Body of pancreas (tissue), 4 donors: ENCODE results near the gene NUDT7. TPM values are rescaled to one million over a fixed set of nuclear protein-coding genes. Genes with fewer than 3 reads are reported as not detected.

Experiments used
- ATAC-seq: fragments of 150-250 bp; one replicate; pipeline ENCODE4 v1.9.1; 2016
- DNase-seq, 4 donors: peaks; one replicate each; pipeline ENCODE4 v3.0.0-alpha.2; 2019
- H3K27ac ChIP-seq, 4 donors: fragments of 200-600 bp; sonication (generic); 1 replicate in 3 of 4; 2 replicates in 1 of 4; pipeline versions ENCODE4 v1.5.1 to v1.6.1; 2016 to 2019; ENCODE audit warnings: mild to moderate bottlenecking in 1 of 4, mixed read lengths in 1 of 4, moderate library complexity in 1 of 4
- H3K27me3 ChIP-seq, 2 donors: fragments of 200-600 bp; sonication (generic); one replicate each; pipeline ENCODE4 v1.6.0; 2016; ENCODE audit warnings: mild to moderate bottlenecking in 1 of 2
- H3K36me3 ChIP-seq, 2 donors: fragments of 200-600 bp; sonication (generic); replicated peaks in 1 of 2; 2 replicates each; pipeline ENCODE4 v1.5.1; 2016; ENCODE audit warnings: low read depth in 2 of 2; ENCODE audit not compliant: insufficient read depth in 1 of 2
- H3K4me1 ChIP-seq: fragments of 200-600 bp; sonication (generic); one replicate; pipeline ENCODE4 v1.6.0; 2016
- H3K4me3 ChIP-seq, 2 donors: fragments of 200-600 bp; sonication (generic); 1 replicate in 1 of 2; 2 replicates in 1 of 2; pipeline ENCODE4 v1.5.1; 2016 to 2019
- H3K9me3 ChIP-seq, 3 donors: fragments of 200-600 bp; sonication (generic); 1 replicate in 2 of 3; 2 replicates in 1 of 3; pipeline ENCODE4 v1.5.1; 2016
- POLR2A ChIP-seq, 3 donors: fragments of 450-650 bp; IDR thresholded peaks; one replicate each; pipeline ENCODE4 v1.6.1; 2016; ENCODE audit warnings: antibody characterized with exemption in 3 of 3, mild to moderate bottlenecking in 2 of 3
- WGBS, 2 donors: methylation state at CpG; one replicate each; pipeline ENCODE4 v1.1.5; 2017; 5-methylcytosine and 5-hydroxymethylcytosine counted together
- intact Hi-C: fragments of 100-400 bp; cut with DNase I; formaldehyde crosslinking; loops from one replicate; pipeline ENCODE4 v1.15.1; 2023
- total RNA-seq, 2 donors: library from RNA; depleted of rRNA; stranded (reverse); fragments of >200 nt; gene quantifications; one replicate each; pipeline ENCODE4 v1.1.0, GENCODE V29; 2016
- TF ChIP-seq, protein P1 (sequence below), 7 experiments: fragments of 450-650 bp in 4 of 7; fragments of 200-600 bp in 3 of 7; sonication (generic) in 3 of 7; IDR thresholded peaks; one replicate each; pipeline ENCODE4 v1.5.1; 2016 to 2019; ENCODE audit warnings: antibody characterized with exemption in 7 of 7

NUDT7 gene
- 1 to 10 TPM; 5.2 to 9.2 TPM for total RNA-seq

DNA sequence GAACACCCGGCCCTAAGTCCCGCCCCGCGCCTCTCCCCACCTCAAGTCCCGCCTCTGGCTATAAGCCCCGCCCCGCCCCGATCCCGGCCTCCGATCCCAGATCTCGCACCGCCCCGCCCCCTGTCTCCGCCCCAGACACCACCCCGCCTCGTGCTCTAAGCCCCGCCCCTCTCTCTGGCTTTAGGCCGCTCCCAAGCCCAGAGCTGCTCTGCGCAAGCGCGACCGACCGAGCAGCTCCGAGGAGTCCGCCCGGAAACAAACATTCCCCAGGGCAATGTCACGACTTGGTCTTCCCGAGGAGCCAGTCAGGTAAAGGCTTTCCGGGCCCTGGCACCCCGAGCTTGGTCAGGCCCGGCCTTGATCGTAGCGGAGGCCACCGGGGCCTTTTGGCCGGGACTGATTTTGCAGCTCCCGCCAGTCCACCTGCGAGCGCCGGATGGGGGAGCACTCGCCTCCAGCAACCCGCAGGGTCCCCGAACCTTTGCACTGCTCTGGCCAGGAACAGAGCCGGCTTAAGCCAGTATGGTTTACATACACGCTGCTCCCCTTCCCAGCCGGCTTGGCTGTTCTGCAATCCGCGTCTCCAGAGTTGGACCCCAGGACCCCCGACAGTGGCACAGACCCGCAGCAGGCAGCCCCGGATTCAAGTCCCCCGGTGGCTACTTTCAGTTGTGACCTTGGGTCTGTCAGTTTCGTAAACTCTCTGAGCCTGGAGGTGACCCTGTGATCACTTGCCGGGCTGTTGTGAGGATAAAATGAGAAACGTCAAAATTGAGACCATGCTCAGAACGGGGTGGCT is at the start of gene NUDT7:
Gene NUDT7, plus strand, starts transcription at position 206 of the 799 bp plus-strand sequence. Its CDS starts 69 bp downstream, at position 275.
- no peaks in the 10 kb centered on the region for H3K9me3 ChIP-seq
- DNase-seq (peak; percentile 99 to 100 (median 100)), ATAC-seq (peak; percentile 98)
- H3K4me3 ChIP-seq, result peak within 1 kb of the TSS; percentile 24 to 70
- TF ChIP-seq POLR2A (IDR thresholded peaks at IDR 0.05), result peak; percentile 62 to 91 (median 84)
- TF ChIP-seq, protein P1, sequence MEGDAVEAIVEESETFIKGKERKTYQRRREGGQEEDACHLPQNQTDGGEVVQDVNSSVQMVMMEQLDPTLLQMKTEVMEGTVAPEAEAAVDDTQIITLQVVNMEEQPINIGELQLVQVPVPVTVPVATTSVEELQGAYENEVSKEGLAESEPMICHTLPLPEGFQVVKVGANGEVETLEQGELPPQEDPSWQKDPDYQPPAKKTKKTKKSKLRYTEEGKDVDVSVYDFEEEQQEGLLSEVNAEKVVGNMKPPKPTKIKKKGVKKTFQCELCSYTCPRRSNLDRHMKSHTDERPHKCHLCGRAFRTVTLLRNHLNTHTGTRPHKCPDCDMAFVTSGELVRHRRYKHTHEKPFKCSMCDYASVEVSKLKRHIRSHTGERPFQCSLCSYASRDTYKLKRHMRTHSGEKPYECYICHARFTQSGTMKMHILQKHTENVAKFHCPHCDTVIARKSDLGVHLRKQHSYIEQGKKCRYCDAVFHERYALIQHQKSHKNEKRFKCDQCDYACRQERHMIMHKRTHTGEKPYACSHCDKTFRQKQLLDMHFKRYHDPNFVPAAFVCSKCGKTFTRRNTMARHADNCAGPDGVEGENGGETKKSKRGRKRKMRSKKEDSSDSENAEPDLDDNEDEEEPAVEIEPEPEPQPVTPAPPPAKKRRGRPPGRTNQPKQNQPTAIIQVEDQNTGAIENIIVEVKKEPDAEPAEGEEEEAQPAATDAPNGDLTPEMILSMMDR (IDR thresholded peaks at IDR 0.05), result peak in 2 of 7 experiments; percentile 22 to 23
- intact Hi-C loops, result loop anchor here (10.0 kb wide), 1 partner anchor 372 kb away; the partner anchor contains the start of gene WWOX
- H3K27me3 ChIP-seq, result no peaks in the 10 kb centered on the region
- no peaks in the 10 kb centered on the region for H3K36me3 ChIP-seq
- WGBS, 2 donors, result 0 to 3% methylated on average over 16 to 53 of the region's 55 CpGs
- H3K27ac ChIP-seq, result peak within 1 kb of the TSS; percentile 83 to 90 (median 86)
- H3K4me1 ChIP-seq, result peaks cover 10% of the 10 kb centered on the region

DNA sequence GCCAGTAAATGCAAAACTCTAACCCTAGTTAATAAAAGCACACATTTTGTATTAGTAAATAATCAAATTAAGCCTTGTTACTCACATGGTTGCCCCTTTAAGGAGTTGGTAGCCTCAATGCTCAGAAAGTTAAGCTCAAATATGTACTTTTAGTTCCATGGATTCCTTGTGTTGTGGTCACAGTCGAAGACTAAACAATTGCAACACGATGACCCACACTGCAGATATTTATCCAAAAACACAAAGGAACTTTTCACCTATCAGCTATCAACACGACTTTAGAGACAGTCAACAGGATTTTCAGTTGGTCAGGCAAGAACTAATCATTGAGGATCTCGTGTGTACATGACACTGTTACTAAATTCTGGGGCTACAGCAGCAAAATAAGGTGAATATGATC is 47.4 kb upstream of the NUDT7 start:
- no peak overlapping the region for H3K27ac ChIP-seq
- no peak for TF ChIP-seq POLR2A (IDR thresholded peaks at IDR 0.05)
- TF ChIP-seq, protein P1 (IDR thresholded peaks at IDR 0.05), result no peak
- no peaks in the 10 kb centered on the region for H3K9me3 ChIP-seq
- intact Hi-C loops, result loop anchor here (5.0 kb wide), 1 partner anchor 292 kb away; no protein-coding TSS in a partner anchor
- H3K4me1 ChIP-seq, result no peaks in the 10 kb centered on the region
- no peaks in the 10 kb centered on the region for H3K36me3 ChIP-seq
- WGBS, 2 donors, result 9 to 14% methylated on average over 4 of the region's 4 CpGs
- ATAC-seq, result no peak
- no peak overlapping the region for H3K4me3 ChIP-seq
- H3K27me3 ChIP-seq, result no peaks in the 10 kb centered on the region
- no peak for DNase-seq

DNA sequence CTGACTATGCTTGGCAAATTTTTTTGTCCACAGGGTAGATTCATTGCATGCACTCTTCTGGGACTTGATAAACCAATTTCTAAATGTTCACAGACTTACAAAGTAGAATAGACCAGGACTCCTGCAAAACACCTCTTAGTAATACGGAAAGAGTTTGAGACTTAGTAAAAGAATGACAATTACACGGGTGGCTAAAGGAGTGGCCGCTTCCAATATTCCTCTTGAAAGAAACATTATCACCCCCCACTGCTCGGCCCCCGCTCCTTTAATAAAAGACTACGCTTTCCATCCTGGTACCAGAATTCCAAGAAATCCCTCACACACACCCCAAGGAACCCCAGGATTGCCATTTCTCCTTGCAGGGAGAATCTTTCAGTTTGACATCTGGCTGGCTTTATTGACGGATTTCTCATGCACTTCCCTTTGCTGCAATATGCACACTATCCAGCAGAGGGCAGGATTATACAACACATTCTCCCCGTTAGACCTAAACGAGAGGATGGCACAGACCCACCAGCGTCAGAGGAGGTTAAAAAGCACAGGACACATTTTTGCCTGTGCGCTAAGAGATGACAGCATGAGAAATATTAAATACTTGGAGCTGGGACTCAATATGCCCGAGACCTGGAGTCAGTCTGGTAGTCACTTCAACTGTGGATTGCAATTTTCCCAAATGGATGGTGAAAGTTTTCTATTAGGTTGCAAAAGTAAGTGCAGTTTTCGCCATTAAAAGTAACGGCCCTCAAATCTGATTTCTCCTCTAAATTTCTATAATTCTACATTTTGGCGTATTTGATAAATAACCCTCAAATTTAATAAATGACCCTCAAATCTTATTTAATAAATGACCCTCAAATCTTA is 46.6 kb upstream of the NUDT7 start:
- 16 to 20% methylated on average over 15 of the region's 15 CpGs for WGBS, 2 donors
- H3K36me3 ChIP-seq, result no peaks in the 10 kb centered on the region
- no peaks in the 10 kb centered on the region for H3K27me3 ChIP-seq
- intact Hi-C loops, result loop anchor here (5.0 kb wide), 1 partner anchor 292 kb away; no protein-coding TSS in a partner anchor
- DNase-seq, result peak; percentile 68 to 82 (median 74)
- no peaks in the 10 kb centered on the region for H3K4me1 ChIP-seq
- no peaks in the 10 kb centered on the region for H3K9me3 ChIP-seq
- ATAC-seq, result peak; percentile 55
- no peak overlapping the region for H3K27ac ChIP-seq
- H3K4me3 ChIP-seq, result no peak overlapping the region
- TF ChIP-seq, protein P1 (IDR thresholded peaks at IDR 0.05), result peak; percentile 68 to 96 (median 93)
- no peak for TF ChIP-seq POLR2A (IDR thresholded peaks at IDR 0.05)

DNA sequence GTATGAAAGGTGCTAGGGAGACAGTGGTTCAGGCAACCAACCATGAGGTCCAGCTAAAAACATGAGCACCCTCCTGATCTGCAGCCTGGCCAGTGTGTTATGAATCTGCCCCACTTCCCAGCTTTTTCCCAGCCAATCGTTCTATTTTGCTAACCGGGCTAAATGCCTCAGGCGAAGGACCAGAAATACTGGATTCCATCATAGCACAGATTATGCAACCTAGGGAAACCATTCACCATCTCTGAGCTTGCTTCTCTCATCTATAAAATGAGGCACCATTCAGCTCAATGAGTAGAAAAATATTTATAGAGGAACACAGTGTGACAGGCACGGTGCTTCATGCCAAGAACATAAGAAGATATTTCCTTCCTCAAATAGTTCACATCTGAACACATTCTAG is 45.2 kb upstream of the NUDT7 start:
- Histone ChIP-seq H3K4me1 (no peaks in the 10 kb centered on the region), H3K9me3 (no peaks in the 10 kb centered on the region), H3K27me3 (no peaks in the 10 kb centered on the region), H3K27ac (no peak overlapping the region), H3K4me3 (no peak overlapping the region), H3K36me3 (no peaks in the 10 kb centered on the region)
- TF ChIP-seq POLR2A (IDR thresholded peaks at IDR 0.05), result no peak
- TF ChIP-seq, protein P1 (IDR thresholded peaks at IDR 0.05), result no peak
- DNase-seq (no peak), ATAC-seq (no peak)
- intact Hi-C loops, result loop anchor here (5.0 kb wide), 1 partner anchor 290 kb away; no protein-coding TSS in a partner anchor
- WGBS, 2 donors, result 17 to 20% methylated on average over 4 of the region's 4 CpGs
